Urinary bladder (tissue), 4 donors: ENCODE measurements around the gene AOAH. TPM values are rescaled to one million over a fixed set of nuclear protein-coding genes. Genes with fewer than 3 reads are reported as not detected.
"Not testable (repeated sequence)": the region's sequence is repeated elsewhere in the genome, so short reads cannot be mapped to it uniquely, and the experiment has no call there.

Source experiments
- DNase-seq: peaks from one replicate; pipeline ENCODE4 v3.0.0-alpha.2; 2015; ENCODE audit errors: extremely low spot score
- H3K27ac ChIP-seq: one replicate; pipeline ENCODE4 v1.5.1; 2013; ENCODE audit warnings: low read depth, mild to moderate bottlenecking, moderate library complexity
- H3K36me3 ChIP-seq: one replicate; pipeline ENCODE4 v1.6.1; 2013; ENCODE audit warnings: mild to moderate bottlenecking, moderate library complexity; ENCODE audit not compliant: insufficient read depth
- H3K4me1 ChIP-seq: one replicate; pipeline ENCODE4 v1.6.1; 2013; ENCODE audit warnings: mild to moderate bottlenecking, moderate library complexity; ENCODE audit not compliant: insufficient read depth
- H3K4me3 ChIP-seq: one replicate; pipeline ENCODE4 v1.5.1; 2013; ENCODE audit warnings: low read depth, low read length
- WGBS: extraction: QIAGEN DNeasy Blood & Tissue Kit; methylation state at CpG from one replicate; pipeline ENCODE4 v1.1.7; 2013; 5-methylcytosine and 5-hydroxymethylcytosine counted together
- polyA plus RNA-seq: library from polyadenylated mRNA; stranded (reverse); fragments of 200-250 nt; gene quantifications from one replicate; pipeline ENCODE4 v1.2.3, GENCODE V29; 2013
- total RNA-seq: library from RNA; depleted of rRNA; stranded (reverse); fragments of >200 nt; gene quantifications from one replicate; pipeline ENCODE4 v1.2.3, GENCODE V29; 2014
- donor health status: healthy with polysubstance abuse.
- donor health status: healthy.

Gene AOAH
- total and polyA plus RNA-seq, 2 donors: 4.3 to 7.1 TPM

- no peak overlapping the region for H3K27ac ChIP-seq
- no peak overlapping the region for H3K4me3 ChIP-seq
- no peaks in the 10 kb centered on the region for H3K36me3 ChIP-seq
- no peak for DNase-seq
- H3K4me1 ChIP-seq: no peaks in the 10 kb centered on the region
- 52% methylated on average over 3 of the region's 3 CpGs for WGBS
These were observed 71.2 kb downstream of the AOAH start for GRCh38 chr7:36653008-36653662.

GRCh38 chr7:36652431-36652830 is 71.9 kb downstream of the AOAH start:
- H3K27ac ChIP-seq: no peak overlapping the region
- no peak for DNase-seq
- no peak overlapping the region for H3K4me3 ChIP-seq
- no peaks in the 10 kb centered on the region for H3K4me1 ChIP-seq
- WGBS: 81% methylated on average over 5 of the region's 5 CpGs
- no peaks in the 10 kb centered on the region for H3K36me3 ChIP-seq

GRCh38 chr7:36651404-36651803 is 72.9 kb downstream of the AOAH start:
- no peaks in the 10 kb centered on the region for H3K4me1 ChIP-seq
- no peak overlapping the region for H3K27ac ChIP-seq
- WGBS: 84% methylated on average over 2 of the region's 2 CpGs
- no peak for DNase-seq
- H3K36me3 ChIP-seq: no peaks in the 10 kb centered on the region
- no peak overlapping the region for H3K4me3 ChIP-seq

- Histone ChIP-seq H3K4me1 (no peaks in the 10 kb centered on the region), H3K27ac (no peak overlapping the region), H3K36me3 (no peaks in the 10 kb centered on the region), H3K4me3 (no peak overlapping the region)
- 83% methylated on average over 7 of the region's 7 CpGs for WGBS
- no peak for DNase-seq
These were observed 73.5 kb downstream of the AOAH start for GRCh38 chr7:36650766-36651312.

GRCh38 chr7:36650320-36650719 is 74.0 kb downstream of the AOAH start:
- Histone ChIP-seq H3K4me1 (no peaks in the 10 kb centered on the region), H3K36me3 (no peaks in the 10 kb centered on the region), H3K4me3 (no peak overlapping the region), H3K27ac (no peak overlapping the region)
- no peak for DNase-seq
- WGBS: 90% methylated on average over 4 of the region's 4 CpGs

GRCh38 chr7:36649319-36649718 is 75.0 kb downstream of the AOAH start:
- not testable (repeated sequence) for H3K4me1 ChIP-seq, DNase-seq, H3K36me3 ChIP-seq, H3K4me3 ChIP-seq, H3K27ac ChIP-seq
- WGBS: 92% methylated on average over 6 of the region's 6 CpGs

- no peak for DNase-seq
- Histone ChIP-seq H3K4me1 (no peaks in the 10 kb centered on the region), H3K4me3 (no peak overlapping the region), H3K36me3 (no peaks in the 10 kb centered on the region), H3K27ac (no peak overlapping the region)
These were observed 75.9 kb downstream of the AOAH start for GRCh38 chr7:36648441-36648840.

- H3K4me3 ChIP-seq: no peak overlapping the region
- H3K27ac ChIP-seq: no peak overlapping the region
- no peaks in the 10 kb centered on the region for H3K4me1 ChIP-seq
- no peaks in the 10 kb centered on the region for H3K36me3 ChIP-seq
- no peak for DNase-seq
- 67% methylated on average over 4 of the region's 4 CpGs for WGBS
These were observed 79.5 kb downstream of the AOAH start for GRCh38 chr7:36644625-36645422.

GRCh38 chr7:36642414-36642813 is 81.9 kb downstream of the AOAH start:
- no peaks in the 10 kb centered on the region for H3K36me3 ChIP-seq
- no peaks in the 10 kb centered on the region for H3K4me1 ChIP-seq
- 86% methylated on average over 4 of the region's 4 CpGs for WGBS
- H3K4me3 ChIP-seq: no peak overlapping the region
- no peak for DNase-seq
- no peak overlapping the region for H3K27ac ChIP-seq

GRCh38 chr7:36642010-36642409 is 82.3 kb downstream of the AOAH start:
- DNase-seq: no peak
- 91% methylated on average over 3 of the region's 3 CpGs for WGBS
- H3K4me3 ChIP-seq: no peak overlapping the region
- H3K4me1 ChIP-seq: no peaks in the 10 kb centered on the region
- no peak overlapping the region for H3K27ac ChIP-seq
- no peaks in the 10 kb centered on the region for H3K36me3 ChIP-seq

- no peak for DNase-seq
- Histone ChIP-seq H3K36me3 (no peaks in the 10 kb centered on the region), H3K4me3 (no peak overlapping the region), H3K4me1 (no peaks in the 10 kb centered on the region), H3K27ac (no peak overlapping the region)
- WGBS: 79% methylated on average over 4 of the region's 4 CpGs
These were observed 83.6 kb downstream of the AOAH start for GRCh38 chr7:36640682-36641081.

GRCh38 chr7:36639826-36640225 is 84.5 kb downstream of the AOAH start:
- 70% methylated on average over 8 of the region's 8 CpGs for WGBS
- Histone ChIP-seq H3K4me3 (no peak overlapping the region), H3K27ac (no peak overlapping the region), H3K36me3 (no peaks in the 10 kb centered on the region), H3K4me1 (no peaks in the 10 kb centered on the region)
- no peak for DNase-seq

GRCh38 chr7:36638586-36639263 is 85.6 kb downstream of the AOAH start:
- no peak overlapping the region for H3K27ac ChIP-seq
- no peaks in the 10 kb centered on the region for H3K36me3 ChIP-seq
- 89% methylated on average over 3 of the region's 3 CpGs for WGBS
- no peaks in the 10 kb centered on the region for H3K4me1 ChIP-seq
- no peak overlapping the region for H3K4me3 ChIP-seq
- DNase-seq: no peak

GRCh38 chr7:36638140-36638539 is 86.2 kb downstream of the AOAH start:
- WGBS: 88% methylated on average over 5 of the region's 5 CpGs
- H3K36me3 ChIP-seq: no peaks in the 10 kb centered on the region
- no peak overlapping the region for H3K4me3 ChIP-seq
- no peaks in the 10 kb centered on the region for H3K4me1 ChIP-seq
- no peak for DNase-seq
- no peak overlapping the region for H3K27ac ChIP-seq
